ENCODE data around the gene MOB3B. TPM values are rescaled to one million over a fixed set of nuclear protein-coding genes. Genes with fewer than 3 reads are reported as not detected.
"Not testable (repeated sequence)": the region's sequence is repeated elsewhere in the genome, so short reads cannot be mapped to it uniquely, and the experiment has no call there.

The MOB3B gene
- polyA plus RNA-seq, 2 of the 4 experiments (the other 2 are of a cell fraction), result 6.0 to 6.4 TPM

DNA sequence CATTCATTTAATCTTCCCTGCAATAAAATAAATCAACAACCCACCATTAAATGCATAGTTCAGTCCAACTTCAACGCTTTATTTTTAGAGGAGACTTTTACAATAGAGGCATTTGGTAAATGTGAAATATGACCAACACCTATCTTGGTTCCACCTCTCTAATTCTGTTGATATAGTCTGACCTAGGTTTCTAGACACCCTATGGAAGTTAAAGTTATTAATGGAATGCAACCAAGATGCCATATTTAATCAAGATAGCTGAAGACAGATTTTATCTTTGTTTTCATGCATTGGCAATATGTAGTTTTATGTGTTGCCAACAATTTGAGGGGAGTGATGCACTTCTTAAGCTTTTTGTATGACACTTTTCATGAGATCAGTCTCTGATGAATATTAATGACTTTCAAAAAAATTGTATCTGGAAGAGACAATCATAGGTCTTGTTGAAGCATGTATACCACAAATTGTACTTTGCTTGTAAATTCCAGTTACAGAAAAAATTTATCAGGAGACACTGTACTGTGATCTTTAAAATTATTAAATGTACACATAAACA, 107.3 kb downstream of the MOB3B start:
- Histone ChIP-seq H3K27ac (no peak overlapping the region), H3K4me1 (peaks cover 52% of the 10 kb centered on the region), H3K4me2 (no peak overlapping the region), H3K4me3 (no peak overlapping the region), H3K9me3 (no peaks in the 10 kb centered on the region)
- TF ChIP-seq, protein P1, sequence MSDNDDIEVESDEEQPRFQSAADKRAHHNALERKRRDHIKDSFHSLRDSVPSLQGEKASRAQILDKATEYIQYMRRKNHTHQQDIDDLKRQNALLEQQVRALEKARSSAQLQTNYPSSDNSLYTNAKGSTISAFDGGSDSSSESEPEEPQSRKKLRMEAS (IDR thresholded peaks at IDR 0.05), result no peak
- TF ChIP-seq TFCP2L1 (CRISPR knock-in tag; IDR thresholded peaks at IDR 0.05) (no peak), FOXS1 (CRISPR knock-in tag; IDR thresholded peaks at IDR 0.05) (no peak), RCOR1 (IDR thresholded peaks at IDR 0.05; ENCODE audit: low read depth, low read length) (no peak), RARB (CRISPR knock-in tag; IDR thresholded peaks at IDR 0.05) (no peak), RFX5 (IDR thresholded peaks at IDR 0.05) (no peak), BHLHE40 (IDR thresholded peaks at IDR 0.05; ENCODE audit: low read depth, low read length) (no peak), HOXB5 (CRISPR knock-in tag; IDR thresholded peaks at IDR 0.05) (no peak), ESRRA (IDR thresholded peaks at IDR 0.05; ENCODE audit: borderline replicate concordance, low read length) (no peak), KDM1A (IDR thresholded peaks at IDR 0.05; ENCODE audit: low read depth) (no peak)
- TF ChIP-seq, protein P2, sequence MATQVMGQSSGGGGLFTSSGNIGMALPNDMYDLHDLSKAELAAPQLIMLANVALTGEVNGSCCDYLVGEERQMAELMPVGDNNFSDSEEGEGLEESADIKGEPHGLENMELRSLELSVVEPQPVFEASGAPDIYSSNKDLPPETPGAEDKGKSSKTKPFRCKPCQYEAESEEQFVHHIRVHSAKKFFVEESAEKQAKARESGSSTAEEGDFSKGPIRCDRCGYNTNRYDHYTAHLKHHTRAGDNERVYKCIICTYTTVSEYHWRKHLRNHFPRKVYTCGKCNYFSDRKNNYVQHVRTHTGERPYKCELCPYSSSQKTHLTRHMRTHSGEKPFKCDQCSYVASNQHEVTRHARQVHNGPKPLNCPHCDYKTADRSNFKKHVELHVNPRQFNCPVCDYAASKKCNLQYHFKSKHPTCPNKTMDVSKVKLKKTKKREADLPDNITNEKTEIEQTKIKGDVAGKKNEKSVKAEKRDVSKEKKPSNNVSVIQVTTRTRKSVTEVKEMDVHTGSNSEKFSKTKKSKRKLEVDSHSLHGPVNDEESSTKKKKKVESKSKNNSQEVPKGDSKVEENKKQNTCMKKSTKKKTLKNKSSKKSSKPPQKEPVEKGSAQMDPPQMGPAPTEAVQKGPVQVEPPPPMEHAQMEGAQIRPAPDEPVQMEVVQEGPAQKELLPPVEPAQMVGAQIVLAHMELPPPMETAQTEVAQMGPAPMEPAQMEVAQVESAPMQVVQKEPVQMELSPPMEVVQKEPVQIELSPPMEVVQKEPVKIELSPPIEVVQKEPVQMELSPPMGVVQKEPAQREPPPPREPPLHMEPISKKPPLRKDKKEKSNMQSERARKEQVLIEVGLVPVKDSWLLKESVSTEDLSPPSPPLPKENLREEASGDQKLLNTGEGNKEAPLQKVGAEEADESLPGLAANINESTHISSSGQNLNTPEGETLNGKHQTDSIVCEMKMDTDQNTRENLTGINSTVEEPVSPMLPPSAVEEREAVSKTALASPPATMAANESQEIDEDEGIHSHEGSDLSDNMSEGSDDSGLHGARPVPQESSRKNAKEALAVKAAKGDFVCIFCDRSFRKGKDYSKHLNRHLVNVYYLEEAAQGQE (IDR thresholded peaks at IDR 0.05), result no peak
- no peak for DNase-seq (ENCODE audit: low read depth in 1 of 2, low spot score in 1 of 2)
- 3% methylated on average over 1 of the region's 1 CpG for WGBS (ENCODE audit: missing lambda C conversion rate)
- no peak for FAIRE-seq
- ChIA-PET POLR2A (no interaction called here), CTCF (interaction anchor here (1.4 to 2.4 kb wide), 3 partner anchors 15 to 89 kb away, joined by 3 to 7 read pairs (median 6); no protein-coding TSS in a partner anchor)
- no peak for ATAC-seq

DNA sequence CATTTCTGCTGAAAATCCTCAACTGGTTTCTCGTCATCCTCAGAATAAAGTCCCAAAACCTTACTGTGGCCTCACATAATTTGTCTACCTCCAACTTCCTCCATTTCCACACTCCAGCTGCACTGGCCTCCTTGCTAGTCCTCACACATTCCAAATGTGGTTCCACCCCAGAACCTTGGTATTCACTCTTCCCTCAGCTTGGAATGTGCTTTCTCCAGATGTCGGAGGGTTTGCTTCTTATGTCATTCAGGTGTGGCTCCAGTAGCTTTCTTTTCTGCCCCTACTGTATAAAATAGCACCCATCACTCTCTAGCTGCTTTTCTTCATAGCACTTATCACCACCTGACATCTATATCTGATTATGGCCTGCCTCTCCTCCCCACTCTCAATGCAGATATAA, 108.0 kb downstream of the MOB3B start:
- peak in 1 of 2 experiments; percentile 36; a peak in 2 of 6 replicates for ATAC-seq
- POLR2A ChIA-PET, result no interaction called here
- DNase-seq (ENCODE audit: low read depth in 1 of 2, low spot score in 1 of 2), result no peak
- TF ChIP-seq, protein P3, sequence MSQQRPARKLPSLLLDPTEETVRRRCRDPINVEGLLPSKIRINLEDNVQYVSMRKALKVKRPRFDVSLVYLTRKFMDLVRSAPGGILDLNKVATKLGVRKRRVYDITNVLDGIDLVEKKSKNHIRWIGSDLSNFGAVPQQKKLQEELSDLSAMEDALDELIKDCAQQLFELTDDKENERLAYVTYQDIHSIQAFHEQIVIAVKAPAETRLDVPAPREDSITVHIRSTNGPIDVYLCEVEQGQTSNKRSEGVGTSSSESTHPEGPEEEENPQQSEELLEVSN (IDR thresholded peaks at IDR 0.05; ENCODE audit: borderline replicate concordance, low read depth), result no peak
- TF ChIP-seq RAD21 (conservative IDR thresholded peaks at IDR 0.05 in 1 of 2, IDR thresholded peaks at IDR 0.05 in 1 of 2) (no peak), POLR2AphosphoS2 (conservative IDR thresholded peaks at IDR 0.05; ENCODE audit: low read length) (no peak), JUN (IDR thresholded peaks at IDR 0.05) (no peak), EHMT2 (IDR thresholded peaks at IDR 0.05; ENCODE audit: low read depth) (no peak), FOXS1 (CRISPR knock-in tag; IDR thresholded peaks at IDR 0.05) (no peak), HOXA7 (CRISPR knock-in tag; IDR thresholded peaks at IDR 0.05) (no peak), FOSB (CRISPR knock-in tag; IDR thresholded peaks at IDR 0.05) (no peak), ZNF302 (CRISPR knock-in tag; IDR thresholded peaks at IDR 0.05) (no peak), RFX5 (IDR thresholded peaks at IDR 0.05) (no peak), ZFP36 (IDR thresholded peaks at IDR 0.05; ENCODE audit: borderline replicate concordance, partially characterized antibody) (no peak), ZSCAN20 (CRISPR knock-in tag; IDR thresholded peaks at IDR 0.05) (no peak)
- TF ChIP-seq, protein P4, sequence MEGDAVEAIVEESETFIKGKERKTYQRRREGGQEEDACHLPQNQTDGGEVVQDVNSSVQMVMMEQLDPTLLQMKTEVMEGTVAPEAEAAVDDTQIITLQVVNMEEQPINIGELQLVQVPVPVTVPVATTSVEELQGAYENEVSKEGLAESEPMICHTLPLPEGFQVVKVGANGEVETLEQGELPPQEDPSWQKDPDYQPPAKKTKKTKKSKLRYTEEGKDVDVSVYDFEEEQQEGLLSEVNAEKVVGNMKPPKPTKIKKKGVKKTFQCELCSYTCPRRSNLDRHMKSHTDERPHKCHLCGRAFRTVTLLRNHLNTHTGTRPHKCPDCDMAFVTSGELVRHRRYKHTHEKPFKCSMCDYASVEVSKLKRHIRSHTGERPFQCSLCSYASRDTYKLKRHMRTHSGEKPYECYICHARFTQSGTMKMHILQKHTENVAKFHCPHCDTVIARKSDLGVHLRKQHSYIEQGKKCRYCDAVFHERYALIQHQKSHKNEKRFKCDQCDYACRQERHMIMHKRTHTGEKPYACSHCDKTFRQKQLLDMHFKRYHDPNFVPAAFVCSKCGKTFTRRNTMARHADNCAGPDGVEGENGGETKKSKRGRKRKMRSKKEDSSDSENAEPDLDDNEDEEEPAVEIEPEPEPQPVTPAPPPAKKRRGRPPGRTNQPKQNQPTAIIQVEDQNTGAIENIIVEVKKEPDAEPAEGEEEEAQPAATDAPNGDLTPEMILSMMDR (IDR thresholded peaks at IDR 0.05), result no peak
- H3K27ac ChIP-seq, result peak overlapping the region in 1 of 2 experiments; percentile 31; a peak in 1 of 6 replicates
- no peak overlapping the region for H3K4me3 ChIP-seq
- CTCF ChIA-PET, result interaction anchor here (0.6 to 1.4 kb wide), 2 partner anchors 27 to 126 kb away, joined by 3 read pairs; no protein-coding TSS in a partner anchor
- no peaks in the 10 kb centered on the region for H3K9me3 ChIP-seq
- FAIRE-seq, result no peak
- H3K4me1 ChIP-seq, result peaks cover 45% of the 10 kb centered on the region
- no peak overlapping the region for H3K4me2 ChIP-seq
- 70% methylated on average over 2 of the region's 2 CpGs for WGBS (ENCODE audit: missing lambda C conversion rate)

DNA sequence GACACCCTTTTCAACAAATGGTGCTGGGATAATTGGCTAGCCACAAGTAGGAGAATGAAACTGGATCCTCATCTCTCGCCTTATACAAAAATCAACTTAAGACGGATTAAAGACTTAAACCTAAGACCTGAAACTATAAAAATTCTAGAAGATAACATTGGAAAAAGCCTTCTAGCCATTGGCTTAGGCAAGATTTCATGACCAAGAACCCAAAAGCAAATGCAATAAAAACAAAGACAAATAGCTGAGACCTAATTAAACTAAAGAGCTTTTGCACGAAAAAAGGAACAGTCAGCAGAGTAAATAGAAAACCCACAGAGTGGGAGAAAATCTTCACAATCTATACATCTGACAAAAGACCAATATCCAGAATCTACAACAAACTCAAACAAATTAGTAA, 110.1 kb downstream of the MOB3B start:
- 79% methylated on average over 3 of the region's 3 CpGs for WGBS (ENCODE audit: missing lambda C conversion rate)

More for the DNA sequence above, 110.1 kb downstream of the MOB3B start:
- H3K4me2 ChIP-seq; DNase-seq (ENCODE audit: low read depth in 1 of 2, low spot score in 1 of 2); FAIRE-seq; POLR2A ChIA-PET; H3K27ac ChIP-seq; H3K9me3 ChIP-seq; ATAC-seq; H3K4me3 ChIP-seq: not testable (repeated sequence)
- CTCF ChIA-PET, result interaction anchor here (0.7 kb wide), 1 partner anchor 111 kb away, joined by 4 read pairs; no protein-coding TSS in a partner anchor
- H3K4me1 ChIP-seq, result peaks cover 28% of the 10 kb centered on the region
